Stomach (tissue), 9 donors: ENCODE data around the gene NLRP5. TPM values are rescaled to one million over a fixed set of nuclear protein-coding genes. Genes with fewer than 3 reads are reported as not detected.

Experiments used
- DNase-seq, 2 donors: peaks; one replicate each; pipeline versions ENCODE4 v3.0.0 to v3.0.0-alpha.2; 2013 to 2019
- H3K27ac ChIP-seq, 5 donors: fragments of 200-600 bp in 4 of 5; sonication (generic) in 4 of 5; one replicate each; pipeline ENCODE4 v1.5.1; 2013 to 2019; ENCODE audit warnings: mild to moderate bottlenecking in 1 of 5, moderate library complexity in 1 of 5
- H3K27me3 ChIP-seq, 3 donors: fragments of 200-600 bp; sonication (generic); one replicate each; pipeline ENCODE4 v1.5.1; 2017 to 2019; ENCODE audit warnings: mixed run types in 1 of 3
- H3K36me3 ChIP-seq, 4 donors: fragments of 200-600 bp; sonication (generic); 1 replicate in 3 of 4; 2 replicates in 1 of 4; pipeline ENCODE4 v1.5.1; 2016 to 2019
- H3K4me1 ChIP-seq, 4 donors: fragments of 200-600 bp; sonication (generic); one replicate each; pipeline ENCODE4 v1.5.1; 2016 to 2019
- H3K4me3 ChIP-seq, 4 donors: fragments of 200-600 bp; sonication (generic) in 3 of 4; one replicate each; pipeline ENCODE4 v1.5.1; 2016 to 2019; ENCODE audit warnings: mild to moderate bottlenecking in 1 of 4
- H3K9me3 ChIP-seq, 4 donors: fragments of 200-600 bp; sonication (generic); one replicate each; pipeline ENCODE4 v1.5.1; 2016 to 2019
- EP300 ChIP-seq: sonication (generic); formaldehyde crosslinking; IDR thresholded peaks from one replicate; pipeline ENCODE4 v1.6.1; 2017; ENCODE audit warnings: antibody characterized with exemption
- POLR2A ChIP-seq, 4 donors: fragments of 450-650 bp; IDR thresholded peaks; one replicate each; pipeline ENCODE4 v1.6.1; 2016; ENCODE audit warnings: antibody characterized with exemption in 4 of 4, control low read depth in 2 of 4, mild to moderate bottlenecking in 1 of 4, moderate library complexity in 1 of 4
- POLR2AphosphoS5 ChIP-seq, 3 donors: sonication (generic); formaldehyde crosslinking; IDR thresholded peaks; one replicate each; pipeline ENCODE4 v1.6.1; 2016; ENCODE audit warnings: antibody characterized with exemption in 3 of 3
- WGBS, 5 donors: extraction: QIAGEN DNeasy Blood & Tissue Kit in 3 of 5; methylation state at CpG; one replicate each; pipeline versions ENCODE4 v1.1.5 to v1.1.7; 2013 to 2018; 5-methylcytosine and 5-hydroxymethylcytosine counted together
- intact Hi-C: fragments of 100-400 bp; cut with DNase I; formaldehyde crosslinking; loops from one replicate; pipeline ENCODE4 v1.15.1; 2023; ENCODE audit warnings: low total_unique reads
- polyA plus RNA-seq, 3 donors: library from polyadenylated mRNA; stranded (reverse); fragments of 200-250 nt; gene quantifications; one replicate each; pipeline ENCODE4 v1.2.3, GENCODE V29; 2013
- total RNA-seq, 5 donors: library from RNA; depleted of rRNA; stranded (reverse); fragments of >200 nt; gene quantifications; one replicate each; pipeline versions ENCODE4 v1.1.0 to v1.2.3, GENCODE V29; 2014 to 2016
- TF ChIP-seq, protein P1 (sequence below), 7 experiments: fragments of 450-650 bp in 4 of 7; fragments of 200-600 bp in 3 of 7; sonication (generic) in 3 of 7; IDR thresholded peaks; one replicate each; pipeline ENCODE4 v1.5.1; 2016 to 2019; ENCODE audit warnings: antibody characterized with exemption in 7 of 7, control low read depth in 2 of 7, mild to moderate bottlenecking in 1 of 7
- donor health status: healthy with polysubstance abuse.
- donor health status: Bipolar disorder and iron deficiency.
- donor health status: healthy.

The NLRP5 gene
- total and polyA plus RNA-seq, 8 donors, result not detected

DNA sequence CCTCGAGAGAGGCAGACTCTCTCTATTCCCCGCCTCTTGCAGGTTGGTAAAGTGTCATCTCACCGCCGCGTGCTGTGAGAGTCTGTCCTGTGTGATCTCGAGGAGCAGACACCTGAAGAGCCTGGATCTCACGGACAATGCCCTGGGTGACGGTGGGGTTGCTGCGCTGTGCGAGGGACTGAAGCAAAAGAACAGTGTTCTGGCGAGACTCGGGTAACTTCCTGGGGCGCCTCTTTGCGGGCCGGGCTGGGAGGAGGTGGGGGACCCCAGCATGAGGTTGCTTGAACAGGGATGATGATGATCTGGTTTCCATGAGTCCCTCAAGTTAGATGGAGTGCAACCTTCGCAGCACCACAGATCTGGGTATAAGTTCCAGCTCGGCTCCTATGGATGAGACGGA lies 67.0 kb downstream of the NLRP5 start:
- Histone ChIP-seq H3K36me3 (no peaks in the 10 kb centered on the region), H3K27me3 (peaks cover 0 to 39% (median 6%) of the 10 kb centered on the region in 3 donors), H3K4me1 (no peaks in the 10 kb centered on the region), H3K27ac (no peak overlapping the region), H3K4me3 (no peak overlapping the region), H3K9me3 (peaks cover 0 to 9% (median 0%) of the 10 kb centered on the region in 4 donors)
- 84 to 88% (median 87%) methylated on average over 18 of the region's 18 CpGs for WGBS, 5 donors
- no peak for DNase-seq
- intact Hi-C loops, result no loop called here
- TF ChIP-seq POLR2AphosphoS5 (IDR thresholded peaks at IDR 0.05), result no peak
- TF ChIP-seq EP300, result no peak
- no peak for TF ChIP-seq POLR2A (IDR thresholded peaks at IDR 0.05)
- TF ChIP-seq, protein P1, sequence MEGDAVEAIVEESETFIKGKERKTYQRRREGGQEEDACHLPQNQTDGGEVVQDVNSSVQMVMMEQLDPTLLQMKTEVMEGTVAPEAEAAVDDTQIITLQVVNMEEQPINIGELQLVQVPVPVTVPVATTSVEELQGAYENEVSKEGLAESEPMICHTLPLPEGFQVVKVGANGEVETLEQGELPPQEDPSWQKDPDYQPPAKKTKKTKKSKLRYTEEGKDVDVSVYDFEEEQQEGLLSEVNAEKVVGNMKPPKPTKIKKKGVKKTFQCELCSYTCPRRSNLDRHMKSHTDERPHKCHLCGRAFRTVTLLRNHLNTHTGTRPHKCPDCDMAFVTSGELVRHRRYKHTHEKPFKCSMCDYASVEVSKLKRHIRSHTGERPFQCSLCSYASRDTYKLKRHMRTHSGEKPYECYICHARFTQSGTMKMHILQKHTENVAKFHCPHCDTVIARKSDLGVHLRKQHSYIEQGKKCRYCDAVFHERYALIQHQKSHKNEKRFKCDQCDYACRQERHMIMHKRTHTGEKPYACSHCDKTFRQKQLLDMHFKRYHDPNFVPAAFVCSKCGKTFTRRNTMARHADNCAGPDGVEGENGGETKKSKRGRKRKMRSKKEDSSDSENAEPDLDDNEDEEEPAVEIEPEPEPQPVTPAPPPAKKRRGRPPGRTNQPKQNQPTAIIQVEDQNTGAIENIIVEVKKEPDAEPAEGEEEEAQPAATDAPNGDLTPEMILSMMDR (IDR thresholded peaks at IDR 0.05), result no peak

DNA sequence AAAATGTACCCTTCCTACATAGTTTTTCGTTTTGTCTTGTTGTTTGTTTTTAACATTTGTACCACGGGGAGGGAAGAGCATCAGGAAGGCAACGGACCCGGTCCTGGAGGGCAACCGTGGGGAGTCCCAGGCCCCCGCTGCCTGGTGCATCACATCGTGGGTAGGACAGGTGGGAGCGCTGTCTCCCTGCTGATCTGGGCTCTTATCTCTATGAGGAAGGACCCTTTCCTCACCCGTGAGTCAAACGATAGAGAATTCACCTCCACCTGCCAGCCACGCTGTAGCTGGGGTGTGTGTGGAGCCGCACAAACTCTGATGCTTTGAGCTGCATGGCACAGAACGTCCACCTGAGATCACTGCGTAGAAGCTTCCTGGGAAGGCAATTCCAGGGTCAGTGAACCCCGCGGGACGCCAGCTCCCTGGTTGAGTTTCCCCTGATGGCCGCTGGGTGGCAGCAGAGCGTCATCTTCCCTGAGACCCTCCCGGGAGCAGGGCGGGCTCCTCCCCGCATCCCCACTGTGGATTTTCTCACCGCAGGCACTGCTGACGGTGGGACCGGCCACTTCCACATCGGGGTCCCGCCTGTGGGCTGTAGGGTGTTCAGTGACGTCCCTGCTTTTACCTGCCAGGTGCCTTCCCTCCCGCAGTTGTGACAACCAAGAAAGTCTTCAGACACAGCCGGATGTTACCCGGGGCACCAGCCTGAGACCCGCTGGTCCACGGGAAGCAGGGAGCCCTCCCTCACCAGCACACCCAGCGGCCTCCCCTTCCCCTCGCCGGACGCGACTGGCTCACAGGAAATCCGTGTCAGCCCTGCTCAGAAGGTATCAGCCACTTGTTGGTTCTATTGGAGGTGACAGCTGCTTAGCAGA lies 79.8 kb downstream of the NLRP5 start:
- H3K36me3 ChIP-seq, result no peaks in the 10 kb centered on the region
- peak; percentile 74 to 86 for DNase-seq
- peak overlapping the region; percentile 18 to 26 (median 20) for H3K4me3 ChIP-seq
- WGBS, 5 donors, result 3 to 7% (median 5%) methylated on average over 20 to 39 of the region's 39 CpGs
- no peak overlapping the region for H3K27ac ChIP-seq
- no peaks in the 10 kb centered on the region for H3K9me3 ChIP-seq
- intact Hi-C loops, result loop anchor here (10.0 kb wide), 1 partner anchor 278 kb away; no protein-coding TSS in a partner anchor
- peaks cover 0 to 40% (median 16%) of the 10 kb centered on the region in 3 donors for H3K27me3 ChIP-seq
- TF ChIP-seq, protein P1 (IDR thresholded peaks at IDR 0.05), result peak in 5 of 7 experiments; percentile 56 to 87 (median 77)
- TF ChIP-seq POLR2A (IDR thresholded peaks at IDR 0.05) (no peak), EP300 (no peak), POLR2AphosphoS5 (IDR thresholded peaks at IDR 0.05) (no peak)
- H3K4me1 ChIP-seq, result peaks cover 8 to 10% (median 9%) of the 10 kb centered on the region in 4 donors

DNA sequence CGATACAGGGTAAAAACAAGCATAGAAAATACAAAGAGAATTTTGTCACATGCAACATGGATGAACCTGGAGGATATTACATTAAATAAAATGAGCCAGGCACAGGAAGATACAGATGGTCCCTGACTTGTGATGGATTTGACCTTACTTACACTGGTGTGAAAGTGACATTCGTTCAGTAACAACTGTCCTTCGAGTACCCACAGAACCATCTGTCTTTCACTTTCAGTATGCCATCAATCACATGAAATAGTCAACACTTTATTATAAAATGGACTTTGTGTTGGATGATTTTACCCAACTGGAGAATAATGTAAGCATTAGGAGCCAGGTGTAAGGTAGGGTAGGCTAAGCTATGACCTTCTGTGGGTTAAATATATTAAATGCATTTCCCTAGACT lies 83.1 kb downstream of the NLRP5 start:
- Histone ChIP-seq H3K9me3 (no peaks in the 10 kb centered on the region), H3K4me3 (no peak overlapping the region), H3K27me3 (peaks cover 0 to 21% (median 14%) of the 10 kb centered on the region in 3 donors), H3K4me1 (peaks cover 8 to 10% (median 9%) of the 10 kb centered on the region in 4 donors), H3K27ac (no peak overlapping the region), H3K36me3 (no peaks in the 10 kb centered on the region)
- intact Hi-C loops, result loop anchor here (10.0 kb wide), 2 partner anchors 255 to 275 kb away; no protein-coding TSS in a partner anchor
- DNase-seq, result no peak
- TF ChIP-seq EP300 (no peak), POLR2AphosphoS5 (IDR thresholded peaks at IDR 0.05) (no peak), POLR2A (IDR thresholded peaks at IDR 0.05) (no peak)
- TF ChIP-seq, protein P1 (IDR thresholded peaks at IDR 0.05), result no peak
- 44 to 69% (median 50%) methylated on average over 3 of the region's 3 CpGs for WGBS, 5 donors

DNA sequence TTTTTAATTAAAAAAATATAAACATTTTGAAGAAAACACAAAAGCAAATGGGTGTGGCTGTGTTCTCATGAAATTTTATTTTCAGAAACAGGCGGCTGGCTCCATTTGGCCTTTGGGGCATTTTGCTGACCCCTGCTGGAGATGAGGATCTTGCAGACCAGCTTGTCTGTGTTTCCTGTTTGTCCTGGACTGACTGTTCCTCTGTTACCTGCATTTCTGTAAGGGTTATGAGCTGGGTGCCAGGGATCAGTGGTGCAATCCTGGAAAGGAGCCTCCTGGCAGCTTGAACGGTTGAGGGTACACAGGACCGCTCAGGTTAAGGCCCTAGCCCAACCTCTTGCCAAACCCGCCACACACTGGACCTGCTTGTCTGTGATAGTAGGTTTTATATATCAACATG lies 84.6 kb downstream of the NLRP5 start:
- 28 to 60% (median 47%) methylated on average over 4 of the region's 4 CpGs for WGBS, 5 donors
- TF ChIP-seq, protein P1 (IDR thresholded peaks at IDR 0.05), result no peak
- no peak for TF ChIP-seq EP300
- no peak for TF ChIP-seq POLR2A (IDR thresholded peaks at IDR 0.05)
- TF ChIP-seq POLR2AphosphoS5 (IDR thresholded peaks at IDR 0.05), result no peak
- H3K36me3 ChIP-seq, result no peaks in the 10 kb centered on the region
- H3K9me3 ChIP-seq, result no peaks in the 10 kb centered on the region
- H3K27ac ChIP-seq, result no peak overlapping the region
- no peak overlapping the region for H3K4me3 ChIP-seq
- peaks cover 0 to 14% (median 9%) of the 10 kb centered on the region in 3 donors for H3K27me3 ChIP-seq
- no peak for DNase-seq
- intact Hi-C loops, result loop anchor here (10.0 kb wide), 1 partner anchor 254 kb away; no protein-coding TSS in a partner anchor
- peaks cover 7 to 9% (median 7%) of the 10 kb centered on the region in 4 donors for H3K4me1 ChIP-seq
